Measurements from ENCODE around the gene MARK4.
"Not testable (repeated sequence)": the region's sequence is repeated elsewhere in the genome, so short reads cannot be mapped to it uniquely, and the experiment has no call there.

MARK4 gene

DNA sequence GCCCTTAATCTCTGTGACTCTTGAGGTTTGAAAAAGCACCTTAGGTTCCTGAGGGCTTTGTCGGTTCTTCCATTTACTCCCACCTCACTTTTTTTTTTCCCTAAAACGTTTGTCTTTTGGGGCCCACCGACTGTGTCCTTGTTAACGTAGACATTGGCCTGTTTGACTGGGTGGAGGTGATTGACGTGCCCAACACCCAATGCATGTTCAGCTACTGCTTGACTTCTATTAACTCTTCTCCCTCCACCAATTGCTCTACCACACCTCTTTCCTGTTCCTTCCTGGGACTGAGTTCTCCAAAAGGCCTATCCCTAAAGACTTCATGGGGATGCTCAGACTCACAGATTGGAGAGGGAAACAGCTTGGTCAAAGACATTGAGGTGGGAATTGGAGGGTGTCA, 54.4 kb downstream of the MARK4 start:
- no peak overlapping the region for H3K27ac ChIP-seq (ENCODE audit: low read depth, low read length, severe bottlenecking)

GRCh38 chr19:45306040-45306439, 55.0 kb downstream of the MARK4 start:
- 82 to 86% methylated on average over 8 to 9 of the region's 9 CpGs for WGBS, 2 experiments (ENCODE audit: insufficient coverage in 2 of 2)
- H3K9me3 ChIP-seq (ENCODE audit: control insufficient read depth, low read length) = no peaks in the 10 kb centered on the region
- no peak overlapping the region for H3K4me3 ChIP-seq (ENCODE audit: extremely low read depth, insufficient read depth, low read length, poor library complexity, severe bottlenecking)
- peaks cover 18% of the 10 kb centered on the region for H3K36me3 ChIP-seq (ENCODE audit: control insufficient read depth, insufficient read depth, low read length)
- H3K27ac ChIP-seq (ENCODE audit: low read depth, low read length, severe bottlenecking) = no peak overlapping the region
- no peaks in the 10 kb centered on the region for H3K4me1 ChIP-seq (ENCODE audit: control insufficient read depth, insufficient read depth, low read length, poor library complexity, severe bottlenecking)

More for the DNA sequence above, 54.4 kb downstream of the MARK4 start:
- Histone ChIP-seq H3K4me3 (ENCODE audit: extremely low read depth, insufficient read depth, low read length, poor library complexity, severe bottlenecking) (no peak overlapping the region), H3K36me3 (ENCODE audit: control insufficient read depth, insufficient read depth, low read length) (peaks cover 24% of the 10 kb centered on the region), H3K9me3 (ENCODE audit: control insufficient read depth, low read length) (no peaks in the 10 kb centered on the region), H3K4me1 (ENCODE audit: control insufficient read depth, insufficient read depth, low read length, poor library complexity, severe bottlenecking) (no peaks in the 10 kb centered on the region)
- 60 to 79% methylated on average over 1 to 3 of the region's 5 CpGs for WGBS, 2 experiments (ENCODE audit: insufficient coverage in 2 of 2)

DNA sequence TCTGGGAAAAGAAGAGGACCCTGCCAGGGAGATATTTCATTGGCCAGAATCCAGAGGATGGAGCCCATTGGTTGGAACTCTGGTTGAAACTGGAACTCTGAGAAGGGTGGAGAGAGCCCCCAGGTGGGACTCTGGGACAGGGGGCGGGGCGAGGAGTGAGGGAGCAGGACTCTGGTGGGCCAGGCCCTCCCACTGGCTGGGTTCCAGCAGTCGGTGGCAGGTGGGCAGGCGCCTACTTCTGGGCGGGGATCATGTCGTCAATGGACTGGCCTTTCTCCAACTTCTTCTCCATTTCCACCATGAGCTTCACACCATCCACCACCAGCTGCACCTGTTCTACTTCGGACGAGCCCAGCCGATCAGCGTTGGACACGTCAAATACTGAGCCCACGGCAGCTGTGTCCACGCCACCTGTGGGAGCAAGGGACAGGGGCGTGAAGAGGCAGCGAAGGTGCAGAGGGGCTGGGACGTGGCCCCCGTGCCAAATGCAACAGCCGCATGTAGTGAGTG, 55.5 kb downstream of the MARK4 start:
- 86 to 90% methylated on average over 16 to 18 of the region's 18 CpGs for WGBS, 2 experiments (ENCODE audit: insufficient coverage in 2 of 2)
- Histone ChIP-seq H3K9me3 (ENCODE audit: control insufficient read depth, low read length) (no peaks in the 10 kb centered on the region), H3K27ac (ENCODE audit: low read depth, low read length, severe bottlenecking) (no peak overlapping the region), H3K36me3 (ENCODE audit: control insufficient read depth, insufficient read depth, low read length) (peaks cover 15% of the 10 kb centered on the region), H3K4me3 (ENCODE audit: extremely low read depth, insufficient read depth, low read length, poor library complexity, severe bottlenecking) (no peak overlapping the region), H3K4me1 (ENCODE audit: control insufficient read depth, insufficient read depth, low read length, poor library complexity, severe bottlenecking) (no peaks in the 10 kb centered on the region)

DNA sequence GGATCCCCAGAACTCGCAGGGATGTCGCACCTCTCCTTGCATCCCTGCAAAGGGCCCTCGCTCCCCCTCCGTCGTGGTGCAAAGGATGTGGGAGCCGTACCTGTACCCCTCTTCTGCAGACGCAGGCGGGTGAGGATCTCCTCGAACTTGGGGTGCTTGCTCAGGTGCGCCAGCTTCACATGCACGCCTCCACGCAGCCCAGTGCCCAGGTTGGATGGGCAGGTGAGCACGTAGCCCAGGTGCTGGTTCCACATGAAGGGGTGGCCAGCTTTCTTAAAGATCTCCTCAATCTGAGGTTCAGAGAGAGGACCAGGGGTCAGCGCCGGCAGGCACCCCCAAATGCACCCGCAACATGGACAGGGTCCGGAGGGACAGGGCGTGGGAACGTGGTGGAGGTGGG, 56.3 kb downstream of the MARK4 start:
- WGBS, 2 experiments (ENCODE audit: insufficient coverage in 2 of 2) = 89 to 97% methylated on average over 19 of the region's 19 CpGs
- Histone ChIP-seq H3K4me3 (ENCODE audit: extremely low read depth, insufficient read depth, low read length, poor library complexity, severe bottlenecking) (no peak overlapping the region), H3K27ac (ENCODE audit: low read depth, low read length, severe bottlenecking) (no peak overlapping the region), H3K36me3 (ENCODE audit: control insufficient read depth, insufficient read depth, low read length) (peaks cover 10% of the 10 kb centered on the region), H3K4me1 (ENCODE audit: control insufficient read depth, insufficient read depth, low read length, poor library complexity, severe bottlenecking) (no peaks in the 10 kb centered on the region), H3K9me3 (ENCODE audit: control insufficient read depth, low read length) (no peaks in the 10 kb centered on the region)

DNA sequence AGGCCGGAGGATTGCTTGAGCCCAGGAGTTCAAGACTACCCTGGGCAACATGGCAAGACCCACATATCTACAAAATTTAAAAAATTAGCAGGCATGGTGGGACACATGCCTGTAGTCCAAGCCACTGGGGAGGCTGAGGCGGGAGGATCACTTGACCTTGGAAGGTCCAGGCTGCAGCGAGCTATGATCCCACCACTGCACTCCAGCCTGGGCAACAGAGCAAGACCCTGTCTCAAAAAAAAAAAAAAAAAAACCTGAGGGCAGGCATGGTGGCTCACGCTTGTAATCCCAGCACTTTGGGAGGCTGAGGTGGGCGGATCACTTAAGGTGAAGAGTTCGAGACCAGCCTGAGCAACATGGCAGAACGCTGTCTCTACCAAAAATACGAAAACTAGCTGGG, 58.3 kb downstream of the MARK4 start:
- H3K4me3 ChIP-seq (ENCODE audit: extremely low read depth, insufficient read depth, low read length, poor library complexity, severe bottlenecking); H3K4me1 ChIP-seq (ENCODE audit: control insufficient read depth, insufficient read depth, low read length, poor library complexity, severe bottlenecking); H3K9me3 ChIP-seq (ENCODE audit: control insufficient read depth, low read length); H3K36me3 ChIP-seq (ENCODE audit: control insufficient read depth, insufficient read depth, low read length); H3K27ac ChIP-seq (ENCODE audit: low read depth, low read length, severe bottlenecking): not testable (repeated sequence)
- 95 to 97% methylated on average over 6 to 8 of the region's 8 CpGs for WGBS, 2 experiments (ENCODE audit: insufficient coverage in 2 of 2)

- 82 to 86% methylated on average over 16 to 17 of the region's 18 CpGs for WGBS, 2 experiments (ENCODE audit: insufficient coverage in 2 of 2)
- Histone ChIP-seq H3K4me3 (ENCODE audit: extremely low read depth, insufficient read depth, low read length, poor library complexity, severe bottlenecking) (no peak overlapping the region), H3K27ac (ENCODE audit: low read depth, low read length, severe bottlenecking) (no peak overlapping the region), H3K4me1 (ENCODE audit: control insufficient read depth, insufficient read depth, low read length, poor library complexity, severe bottlenecking) (no peaks in the 10 kb centered on the region), H3K36me3 (ENCODE audit: control insufficient read depth, insufficient read depth, low read length) (no peaks in the 10 kb centered on the region), H3K9me3 (ENCODE audit: control insufficient read depth, low read length) (no peaks in the 10 kb centered on the region)
These were observed 60.5 kb downstream of the MARK4 start for GRCh38 chr19:45311621-45312020.

GRCh38 chr19:45312285-45312684, 61.2 kb downstream of the MARK4 start:
- not testable (repeated sequence) for H3K36me3 ChIP-seq (ENCODE audit: control insufficient read depth, insufficient read depth, low read length); H3K27ac ChIP-seq (ENCODE audit: low read depth, low read length, severe bottlenecking); H3K4me3 ChIP-seq (ENCODE audit: extremely low read depth, insufficient read depth, low read length, poor library complexity, severe bottlenecking); H3K9me3 ChIP-seq (ENCODE audit: control insufficient read depth, low read length); H3K4me1 ChIP-seq (ENCODE audit: control insufficient read depth, insufficient read depth, low read length, poor library complexity, severe bottlenecking)
- 81 to 93% methylated on average over 13 to 14 of the region's 14 CpGs for WGBS, 2 experiments (ENCODE audit: insufficient coverage in 2 of 2)

- no peaks in the 10 kb centered on the region for H3K4me1 ChIP-seq (ENCODE audit: control insufficient read depth, insufficient read depth, low read length, poor library complexity, severe bottlenecking)
- H3K9me3 ChIP-seq (ENCODE audit: control insufficient read depth, low read length) = no peaks in the 10 kb centered on the region
- H3K4me3 ChIP-seq (ENCODE audit: extremely low read depth, insufficient read depth, low read length, poor library complexity, severe bottlenecking) = no peak overlapping the region
- 80 to 84% methylated on average over 5 to 8 of the region's 8 CpGs for WGBS, 2 experiments (ENCODE audit: insufficient coverage in 2 of 2)
- no peaks in the 10 kb centered on the region for H3K36me3 ChIP-seq (ENCODE audit: control insufficient read depth, insufficient read depth, low read length)
- H3K27ac ChIP-seq (ENCODE audit: low read depth, low read length, severe bottlenecking) = no peak overlapping the region
These were observed 63.7 kb downstream of the MARK4 start for GRCh38 chr19:45314708-45315245.

DNA sequence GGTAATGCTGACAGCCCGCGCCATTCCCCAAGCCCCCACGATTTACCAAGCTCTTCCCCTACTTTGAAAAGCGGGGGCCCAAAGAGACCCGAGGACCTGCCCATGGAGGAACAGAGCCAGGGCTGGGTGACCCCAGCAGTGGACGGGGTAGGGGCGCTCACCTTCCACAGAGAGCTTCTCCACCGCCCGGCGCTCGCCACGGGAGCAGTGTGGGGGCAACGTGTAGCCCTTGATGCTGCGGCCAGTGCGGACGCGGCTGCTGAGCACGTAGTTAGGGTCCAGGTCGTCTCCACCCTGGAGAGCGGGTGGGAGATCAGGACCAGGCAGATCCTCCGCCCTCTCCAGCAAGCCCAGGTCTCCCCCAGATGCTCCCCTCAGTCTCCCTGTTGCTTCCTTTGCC, 64.2 kb downstream of the MARK4 start:
- Histone ChIP-seq H3K27ac (ENCODE audit: low read depth, low read length, severe bottlenecking) (no peak overlapping the region), H3K36me3 (ENCODE audit: control insufficient read depth, insufficient read depth, low read length) (no peaks in the 10 kb centered on the region), H3K4me3 (ENCODE audit: extremely low read depth, insufficient read depth, low read length, poor library complexity, severe bottlenecking) (no peak overlapping the region), H3K4me1 (ENCODE audit: control insufficient read depth, insufficient read depth, low read length, poor library complexity, severe bottlenecking) (no peaks in the 10 kb centered on the region), H3K9me3 (ENCODE audit: control insufficient read depth, low read length) (no peaks in the 10 kb centered on the region)
- 78 to 84% methylated on average over 17 to 21 of the region's 21 CpGs for WGBS, 2 experiments (ENCODE audit: insufficient coverage in 2 of 2)

DNA sequence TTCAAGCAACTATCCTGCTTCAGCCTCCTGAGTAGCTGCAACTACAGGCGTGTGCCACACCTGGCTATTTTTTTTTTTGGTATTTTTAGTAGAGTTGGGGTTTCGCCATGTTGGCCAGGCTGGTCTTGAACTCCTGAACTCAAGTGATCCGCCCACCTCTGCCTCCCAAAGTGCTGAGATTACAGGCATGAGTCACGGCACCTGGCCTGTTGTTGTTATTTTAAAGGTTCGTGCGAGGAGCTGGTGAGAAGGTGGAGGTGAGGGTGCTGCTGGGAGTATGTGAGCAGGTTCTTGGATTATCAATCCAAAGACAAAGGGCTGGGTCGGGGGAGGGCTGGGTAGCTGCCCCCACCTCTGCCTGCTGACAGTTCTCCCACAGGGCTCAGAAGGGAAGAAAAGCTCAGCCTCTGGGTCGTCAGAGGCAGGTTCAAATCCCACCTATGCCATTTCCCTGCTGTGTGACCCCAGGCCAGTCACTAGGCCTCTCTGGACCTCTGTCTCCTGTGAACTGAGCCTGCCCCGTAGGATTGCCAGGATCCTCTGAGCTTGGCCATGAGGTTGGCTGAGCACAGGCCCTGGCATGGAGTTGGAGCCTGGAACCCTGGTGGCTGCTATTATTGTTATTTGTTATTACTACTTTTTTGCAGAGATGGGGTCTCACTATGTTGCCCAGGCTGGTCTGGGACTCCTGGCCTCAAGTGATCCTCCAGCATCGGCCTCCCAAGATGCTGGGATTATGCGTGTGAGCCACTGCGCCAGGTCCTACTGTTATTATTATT, 70.1 kb downstream of the MARK4 start:
- Histone ChIP-seq H3K9me3 (ENCODE audit: control insufficient read depth, low read length) (no peaks in the 10 kb centered on the region), H3K4me1 (ENCODE audit: control insufficient read depth, insufficient read depth, low read length, poor library complexity, severe bottlenecking) (peaks cover 10% of the 10 kb centered on the region), H3K4me3 (ENCODE audit: extremely low read depth, insufficient read depth, low read length, poor library complexity, severe bottlenecking) (no peak overlapping the region), H3K27ac (ENCODE audit: low read depth, low read length, severe bottlenecking) (no peak overlapping the region), H3K36me3 (ENCODE audit: control insufficient read depth, insufficient read depth, low read length) (no peaks in the 10 kb centered on the region)
- 90 to 92% methylated on average over 4 to 11 of the region's 12 CpGs for WGBS, 2 experiments (ENCODE audit: insufficient coverage in 2 of 2)

DNA sequence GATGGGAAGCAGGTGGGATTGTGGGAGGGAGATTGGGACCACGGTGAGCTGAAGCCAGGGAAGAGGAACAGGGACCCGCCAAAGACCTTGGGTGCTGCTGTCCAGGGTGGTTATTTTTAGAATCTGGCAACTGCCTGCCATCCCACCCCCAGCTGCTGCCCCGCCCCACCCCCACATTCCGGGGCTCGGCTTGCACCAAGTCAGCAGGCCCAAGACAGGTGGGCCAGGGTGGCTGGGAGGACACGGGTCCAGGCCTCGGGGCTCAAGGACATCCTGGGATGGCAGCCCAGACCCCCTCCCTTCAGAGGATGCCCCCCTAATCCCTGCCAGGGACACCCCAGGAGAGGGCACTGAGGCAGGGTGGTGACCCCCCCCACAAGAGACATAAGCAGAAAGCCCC, 70.8 kb downstream of the MARK4 start:
- H3K27ac ChIP-seq (ENCODE audit: low read depth, low read length, severe bottlenecking) = no peak overlapping the region
- no peaks in the 10 kb centered on the region for H3K36me3 ChIP-seq (ENCODE audit: control insufficient read depth, insufficient read depth, low read length)
- no peaks in the 10 kb centered on the region for H3K9me3 ChIP-seq (ENCODE audit: control insufficient read depth, low read length)
- H3K4me3 ChIP-seq (ENCODE audit: extremely low read depth, insufficient read depth, low read length, poor library complexity, severe bottlenecking) = no peak overlapping the region
- peaks cover 10% of the 10 kb centered on the region for H3K4me1 ChIP-seq (ENCODE audit: control insufficient read depth, insufficient read depth, low read length, poor library complexity, severe bottlenecking)
- 83 to 100% methylated on average over 1 to 2 of the region's 7 CpGs for WGBS, 2 experiments (ENCODE audit: insufficient coverage in 2 of 2)
